ENCODE results near the gene IRF1.

IRF1 gene

DNA sequence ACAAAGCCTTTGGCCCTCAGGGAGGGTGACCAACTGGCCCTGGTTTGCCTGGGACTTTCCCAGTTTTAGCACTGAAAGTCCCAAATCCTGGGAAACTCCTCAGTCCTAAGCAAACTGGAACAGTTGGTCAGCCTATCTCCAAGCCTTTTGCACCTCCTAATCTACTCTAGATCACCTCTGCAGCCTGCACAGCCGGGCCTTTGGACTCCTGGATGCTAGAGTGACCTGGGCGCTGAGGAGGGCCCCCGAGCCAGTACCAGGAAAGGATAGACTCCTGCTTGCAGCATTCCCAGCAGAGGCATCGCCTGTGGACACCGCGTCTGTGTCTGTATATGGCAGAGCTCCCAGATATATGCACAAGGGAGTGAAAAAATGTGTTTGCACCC, 15.1 kb downstream of the IRF1 start:
- no peak overlapping the region for H2AK5ac ChIP-seq (ENCODE audit: low read length)
- no peak for DNase-seq

DNA sequence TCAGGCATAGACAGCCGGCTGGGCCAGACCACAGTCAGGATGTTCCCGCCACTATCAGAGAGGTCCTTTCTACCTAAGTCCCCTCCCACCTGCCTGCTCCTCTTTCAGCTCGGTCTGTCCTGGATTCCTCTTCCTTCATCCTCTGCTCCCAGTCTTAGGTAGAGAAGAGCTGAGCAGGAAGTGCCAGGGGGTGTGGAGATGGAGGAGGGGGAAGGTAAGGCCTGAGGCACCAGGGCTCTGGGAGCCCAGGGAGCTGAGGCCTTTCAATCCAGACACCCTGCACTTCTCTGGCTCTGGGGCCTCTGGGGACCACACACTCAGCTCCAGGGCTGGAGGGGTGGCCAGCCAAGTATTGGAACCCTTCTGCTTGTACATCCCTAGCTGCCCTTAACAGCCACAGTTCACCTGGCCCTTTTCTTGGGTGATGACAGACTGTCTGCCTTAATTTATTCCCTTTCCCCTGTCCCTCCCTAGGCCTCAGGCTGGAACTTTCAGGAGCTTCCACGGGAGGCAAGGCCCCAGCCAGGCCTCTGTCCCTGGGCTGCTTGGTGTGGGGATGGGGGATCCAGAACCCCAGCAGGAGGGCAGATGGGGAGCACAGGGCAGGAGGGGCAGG, 15.6 kb downstream of the IRF1 start:
- Histone ChIP-seq H3K4ac (ENCODE audit: low read depth, low read length) (no peak overlapping the region), H2BK120ac (ENCODE audit: low read depth, low read length) (no peak overlapping the region), H3K79me1 (ENCODE audit: low read length) (no peaks in the 10 kb centered on the region), H3K18ac (ENCODE audit: low read length) (no peak overlapping the region), H3K27me3 (ENCODE audit: insufficient read depth, low read length, poor library complexity) (no peaks in the 10 kb centered on the region), H4K8ac (ENCODE audit: low read depth, low read length) (no peak overlapping the region), H4K5ac (ENCODE audit: low read length) (no peak overlapping the region), H3K23ac (ENCODE audit: low read length) (no peak overlapping the region), H3K4me3 (ENCODE audit: low read length) (no peak overlapping the region), H3K79me2 (ENCODE audit: control insufficient read depth, insufficient read depth, low read length) (no peaks in the 10 kb centered on the region), H3K56ac (ENCODE audit: low read length) (peak overlapping the region; percentile 71), H3K9ac (ENCODE audit: low read length) (peak overlapping the region; percentile 33), H2BK5ac (ENCODE audit: low read length) (no peak overlapping the region), H2BK15ac (replicated peaks; ENCODE audit: low read depth) (no peak overlapping the region), H3K4me1 (ENCODE audit: control insufficient read depth, low read depth, low read length) (peaks cover 7% of the 10 kb centered on the region), H2AK5ac (ENCODE audit: low read length) (no peak overlapping the region), H3K4me2 (ENCODE audit: low read length) (no peak overlapping the region), H3K36me3 (ENCODE audit: control insufficient read depth, insufficient read depth, low read length) (no peaks in the 10 kb centered on the region), H3K27ac (ENCODE audit: low read depth, low read length) (no peak overlapping the region)
- no CpG with 5 or more reads among the region's 4 CpGs for WGBS (ENCODE audit: extremely low coverage, insufficient coverage, low lambda C conversion rate)
- DNase-seq, result peak; percentile 81

More for the DNA sequence above, 15.1 kb downstream of the IRF1 start:
- Histone ChIP-seq H3K4me3 (ENCODE audit: low read length) (no peak overlapping the region), H3K4ac (ENCODE audit: low read depth, low read length) (no peak overlapping the region), H3K27ac (ENCODE audit: low read depth, low read length) (no peak overlapping the region), H3K36me3 (ENCODE audit: control insufficient read depth, insufficient read depth, low read length) (no peaks in the 10 kb centered on the region), H4K5ac (ENCODE audit: low read length) (no peak overlapping the region), H3K9ac (ENCODE audit: low read length) (peak overlapping the region; percentile 33), H2BK120ac (ENCODE audit: low read depth, low read length) (no peak overlapping the region), H3K23ac (ENCODE audit: low read length) (no peak overlapping the region), H3K79me1 (ENCODE audit: low read length) (no peaks in the 10 kb centered on the region), H2BK5ac (ENCODE audit: low read length) (no peak overlapping the region), H2BK15ac (replicated peaks; ENCODE audit: low read depth) (no peak overlapping the region), H3K27me3 (ENCODE audit: insufficient read depth, low read length, poor library complexity) (no peaks in the 10 kb centered on the region), H4K8ac (ENCODE audit: low read depth, low read length) (no peak overlapping the region), H3K4me1 (ENCODE audit: control insufficient read depth, low read depth, low read length) (peaks cover 7% of the 10 kb centered on the region), H3K18ac (ENCODE audit: low read length) (no peak overlapping the region), H3K79me2 (ENCODE audit: control insufficient read depth, insufficient read depth, low read length) (no peaks in the 10 kb centered on the region), H3K56ac (ENCODE audit: low read length) (peak overlapping the region; percentile 71), H3K4me2 (ENCODE audit: low read length) (no peak overlapping the region)
- no CpG with 5 or more reads among the region's 6 CpGs for WGBS (ENCODE audit: extremely low coverage, insufficient coverage, low lambda C conversion rate)

DNA sequence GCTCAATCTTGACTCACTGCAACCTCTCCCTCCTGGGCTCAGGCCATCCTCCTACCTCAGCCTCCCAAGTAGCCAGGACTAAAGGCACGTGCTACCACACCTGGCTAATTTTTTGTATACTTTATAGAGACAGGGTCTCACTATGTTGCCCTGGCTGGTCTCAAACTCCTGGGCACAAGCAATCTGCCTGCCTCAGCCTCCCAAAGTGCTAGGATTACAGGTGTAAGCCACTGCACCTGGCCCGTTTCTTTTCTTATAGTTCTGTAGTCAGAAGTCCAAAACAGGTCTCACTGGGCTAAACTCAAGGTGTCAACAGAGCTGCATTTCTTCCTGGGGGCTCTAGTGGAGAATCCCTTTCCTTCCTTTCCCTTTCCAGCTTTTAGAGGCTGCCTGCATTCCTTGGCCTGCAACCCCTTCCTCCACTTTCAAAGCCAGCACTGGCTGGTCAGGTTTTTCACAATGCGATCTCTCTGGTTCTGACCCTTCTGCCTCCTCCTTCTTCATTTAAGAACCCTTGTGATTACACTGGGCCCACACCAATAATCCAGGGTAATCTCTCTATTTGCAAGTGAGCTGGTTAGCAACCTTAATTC, 16.3 kb downstream of the IRF1 start:
- DNase-seq, result peak; percentile 25
- no peak overlapping the region for H2BK5ac ChIP-seq (ENCODE audit: low read length)
- H3K4me3 ChIP-seq (ENCODE audit: low read length), result no peak overlapping the region
- no peak overlapping the region for H3K56ac ChIP-seq (ENCODE audit: low read length)
- no peaks in the 10 kb centered on the region for H3K79me1 ChIP-seq (ENCODE audit: low read length)
- H3K18ac ChIP-seq (ENCODE audit: low read length), result no peak overlapping the region
- no peak overlapping the region for H3K4me2 ChIP-seq (ENCODE audit: low read length)
- no peak overlapping the region for H2BK15ac ChIP-seq (replicated peaks; ENCODE audit: low read depth)
- no peak overlapping the region for H3K9ac ChIP-seq (ENCODE audit: low read length)
- H2BK120ac ChIP-seq (ENCODE audit: low read depth, low read length), result no peak overlapping the region
- WGBS (ENCODE audit: extremely low coverage, insufficient coverage, low lambda C conversion rate), result no CpG with 5 or more reads among the region's 3 CpGs
- no peak overlapping the region for H4K5ac ChIP-seq (ENCODE audit: low read length)
- no peak overlapping the region for H4K8ac ChIP-seq (ENCODE audit: low read depth, low read length)
- no peaks in the 10 kb centered on the region for H3K27me3 ChIP-seq (ENCODE audit: insufficient read depth, low read length, poor library complexity)
- peaks cover 7% of the 10 kb centered on the region for H3K4me1 ChIP-seq (ENCODE audit: control insufficient read depth, low read depth, low read length)
- no peak overlapping the region for H3K23ac ChIP-seq (ENCODE audit: low read length)
- no peaks in the 10 kb centered on the region for H3K36me3 ChIP-seq (ENCODE audit: control insufficient read depth, insufficient read depth, low read length)
- no peak overlapping the region for H2AK5ac ChIP-seq (ENCODE audit: low read length)
- H3K79me2 ChIP-seq (ENCODE audit: control insufficient read depth, insufficient read depth, low read length), result no peaks in the 10 kb centered on the region
- H3K4ac ChIP-seq (ENCODE audit: low read depth, low read length), result no peak overlapping the region
- H3K27ac ChIP-seq (ENCODE audit: low read depth, low read length), result no peak overlapping the region

DNA sequence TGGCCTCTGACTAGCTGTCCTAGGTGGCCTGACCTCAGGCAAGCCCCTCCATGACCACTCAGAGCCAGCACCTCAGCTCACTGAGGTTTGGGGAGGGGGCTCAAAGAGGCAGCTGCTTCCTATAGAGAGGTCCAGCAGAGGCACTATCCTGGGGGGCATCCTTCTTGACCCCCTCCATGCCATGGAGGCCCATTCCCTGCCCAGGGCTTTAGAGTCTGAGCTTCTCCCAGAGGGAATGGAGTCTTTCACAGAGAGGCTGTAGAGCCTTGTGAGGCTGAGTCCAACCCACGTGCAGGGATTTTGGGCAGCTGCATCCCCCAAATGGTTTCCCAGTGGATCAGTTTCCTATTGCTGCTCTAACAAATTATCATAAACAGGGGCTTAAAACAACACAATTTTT, 16.9 kb downstream of the IRF1 start:
- Histone ChIP-seq H3K79me2 (ENCODE audit: control insufficient read depth, insufficient read depth, low read length) (no peaks in the 10 kb centered on the region), H3K18ac (ENCODE audit: low read length) (no peak overlapping the region), H2AK5ac (ENCODE audit: low read length) (no peak overlapping the region), H3K4ac (ENCODE audit: low read depth, low read length) (no peak overlapping the region), H2BK120ac (ENCODE audit: low read depth, low read length) (no peak overlapping the region), H2BK15ac (replicated peaks; ENCODE audit: low read depth) (no peak overlapping the region), H3K27me3 (ENCODE audit: insufficient read depth, low read length, poor library complexity) (no peaks in the 10 kb centered on the region), H3K36me3 (ENCODE audit: control insufficient read depth, insufficient read depth, low read length) (no peaks in the 10 kb centered on the region), H3K4me3 (ENCODE audit: low read length) (no peak overlapping the region), H3K56ac (ENCODE audit: low read length) (no peak overlapping the region), H2BK5ac (ENCODE audit: low read length) (no peak overlapping the region), H3K23ac (ENCODE audit: low read length) (no peak overlapping the region), H4K8ac (ENCODE audit: low read depth, low read length) (no peak overlapping the region), H3K4me2 (ENCODE audit: low read length) (no peak overlapping the region), H3K79me1 (ENCODE audit: low read length) (no peaks in the 10 kb centered on the region), H4K5ac (ENCODE audit: low read length) (no peak overlapping the region), H3K4me1 (ENCODE audit: control insufficient read depth, low read depth, low read length) (peaks cover 7% of the 10 kb centered on the region), H3K27ac (ENCODE audit: low read depth, low read length) (no peak overlapping the region), H3K9ac (ENCODE audit: low read length) (no peak overlapping the region)
- DNase-seq, result no peak
- no CpG with 5 or more reads among the region's 1 CpG for WGBS (ENCODE audit: extremely low coverage, insufficient coverage, low lambda C conversion rate)

DNA sequence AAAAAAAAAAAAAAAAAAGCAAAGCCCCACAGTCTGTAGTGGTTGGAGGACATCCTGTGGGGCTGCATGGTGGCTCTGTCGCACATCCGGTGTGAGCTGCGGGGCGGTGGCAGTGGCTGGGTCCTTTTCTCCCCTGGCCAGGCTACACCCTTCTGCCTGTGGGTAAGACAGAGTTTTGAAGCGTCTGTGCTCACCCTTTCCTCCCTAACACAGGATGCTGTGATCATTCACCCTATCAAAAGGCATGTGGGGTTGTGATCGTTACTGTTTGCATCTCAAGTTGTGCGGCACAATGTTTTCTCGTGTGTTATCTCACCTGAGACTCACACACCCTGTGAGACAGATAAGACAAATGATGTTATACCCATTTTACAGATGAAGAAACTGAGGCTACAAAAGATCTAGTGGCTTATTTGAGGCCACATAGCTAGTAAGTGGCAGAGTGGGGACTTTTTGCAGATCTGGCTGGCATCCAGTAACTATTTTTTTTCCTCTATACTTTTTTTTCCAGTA, 17.5 kb downstream of the IRF1 start:
- Histone ChIP-seq H3K4me1 (ENCODE audit: control insufficient read depth, low read depth, low read length) (peaks cover 7% of the 10 kb centered on the region), H3K79me2 (ENCODE audit: control insufficient read depth, insufficient read depth, low read length) (no peaks in the 10 kb centered on the region), H3K27ac (ENCODE audit: low read depth, low read length) (no peak overlapping the region), H3K4me3 (ENCODE audit: low read length) (no peak overlapping the region), H3K36me3 (ENCODE audit: control insufficient read depth, insufficient read depth, low read length) (no peaks in the 10 kb centered on the region), H3K27me3 (ENCODE audit: insufficient read depth, low read length, poor library complexity) (no peaks in the 10 kb centered on the region), H3K79me1 (ENCODE audit: low read length) (no peaks in the 10 kb centered on the region), H3K18ac (ENCODE audit: low read length) (no peak overlapping the region), H4K5ac (ENCODE audit: low read length) (no peak overlapping the region), H3K9ac (ENCODE audit: low read length) (no peak overlapping the region), H3K4ac (ENCODE audit: low read depth, low read length) (no peak overlapping the region), H2BK120ac (ENCODE audit: low read depth, low read length) (no peak overlapping the region), H3K4me2 (ENCODE audit: low read length) (no peak overlapping the region), H2BK5ac (ENCODE audit: low read length) (no peak overlapping the region), H3K56ac (ENCODE audit: low read length) (no peak overlapping the region), H4K8ac (ENCODE audit: low read depth, low read length) (no peak overlapping the region), H2AK5ac (ENCODE audit: low read length) (no peak overlapping the region), H2BK15ac (replicated peaks; ENCODE audit: low read depth) (no peak overlapping the region), H3K23ac (ENCODE audit: low read length) (no peak overlapping the region)
- no peak for DNase-seq
- no CpG with 5 or more reads among the region's 8 CpGs for WGBS (ENCODE audit: extremely low coverage, insufficient coverage, low lambda C conversion rate)

DNA sequence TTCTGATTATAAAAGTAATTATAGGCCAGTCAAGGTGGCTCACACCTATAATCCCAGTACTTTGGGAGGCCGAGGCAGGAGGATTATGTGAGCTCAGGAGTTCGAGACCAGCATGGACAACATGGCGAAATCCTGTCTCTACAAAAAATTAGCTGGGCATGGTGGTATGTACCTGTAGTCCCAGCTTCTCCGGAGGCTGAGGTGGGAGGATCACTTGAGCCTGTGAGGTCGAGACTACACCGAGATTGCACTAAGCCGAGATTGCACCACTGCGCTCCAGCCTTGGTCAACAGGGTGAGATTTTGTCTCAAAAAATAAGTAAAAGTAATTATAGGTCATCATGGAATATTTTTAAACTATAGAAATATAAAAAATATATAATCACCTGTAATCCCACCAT, 18.1 kb downstream of the IRF1 start:
- Histone ChIP-seq H3K56ac (ENCODE audit: low read length) (no peak overlapping the region), H3K4me3 (ENCODE audit: low read length) (no peak overlapping the region), H4K8ac (ENCODE audit: low read depth, low read length) (no peak overlapping the region), H3K36me3 (ENCODE audit: control insufficient read depth, insufficient read depth, low read length) (no peaks in the 10 kb centered on the region), H3K79me2 (ENCODE audit: control insufficient read depth, insufficient read depth, low read length) (no peaks in the 10 kb centered on the region), H3K27ac (ENCODE audit: low read depth, low read length) (no peak overlapping the region), H3K4me2 (ENCODE audit: low read length) (no peak overlapping the region), H3K27me3 (ENCODE audit: insufficient read depth, low read length, poor library complexity) (no peaks in the 10 kb centered on the region), H3K23ac (ENCODE audit: low read length) (no peak overlapping the region), H4K5ac (ENCODE audit: low read length) (no peak overlapping the region), H2AK5ac (ENCODE audit: low read length) (no peak overlapping the region), H2BK15ac (replicated peaks; ENCODE audit: low read depth) (no peak overlapping the region), H3K4me1 (ENCODE audit: control insufficient read depth, low read depth, low read length) (peaks cover 7% of the 10 kb centered on the region), H3K18ac (ENCODE audit: low read length) (no peak overlapping the region), H3K4ac (ENCODE audit: low read depth, low read length) (no peak overlapping the region), H2BK120ac (ENCODE audit: low read depth, low read length) (no peak overlapping the region), H2BK5ac (ENCODE audit: low read length) (no peak overlapping the region), H3K79me1 (ENCODE audit: low read length) (no peaks in the 10 kb centered on the region), H3K9ac (ENCODE audit: low read length) (no peak overlapping the region)
- DNase-seq, result no peak
- no CpG with 5 or more reads among the region's 8 CpGs for WGBS (ENCODE audit: extremely low coverage, insufficient coverage, low lambda C conversion rate)
